ENCODE data around the gene CLSTN2.
"Not testable (repeated sequence)": the region's sequence is repeated elsewhere in the genome, so short reads cannot be mapped to it uniquely, and the experiment has no call there.

The CLSTN2 gene

GRCh38 chr3:140403608-140404007 is 468.6 kb downstream of the CLSTN2 start:
- TF ChIP-seq ZNF274 (IDR thresholded peaks at IDR 0.05; ENCODE audit: low read depth, low read length), result no peak
- no peak overlapping the region for H3K4me3 ChIP-seq (ENCODE audit: low read length)

GRCh38 chr3:140406655-140407054 is 471.7 kb downstream of the CLSTN2 start:
- no peak for TF ChIP-seq ZNF274 (IDR thresholded peaks at IDR 0.05; ENCODE audit: low read depth, low read length)
- no peak overlapping the region for H3K4me3 ChIP-seq (ENCODE audit: low read length)

- no peak for TF ChIP-seq ZNF274 (IDR thresholded peaks at IDR 0.05; ENCODE audit: low read depth, low read length)
- no peak overlapping the region for H3K4me3 ChIP-seq (ENCODE audit: low read length)
These were observed 473.3 kb downstream of the CLSTN2 start for GRCh38 chr3:140408252-140408651.

GRCh38 chr3:140416666-140417065 is 481.7 kb downstream of the CLSTN2 start:
- H3K4me3 ChIP-seq (ENCODE audit: low read length), result no peak overlapping the region
- TF ChIP-seq ZNF274 (IDR thresholded peaks at IDR 0.05; ENCODE audit: low read depth, low read length), result no peak

- no peak for TF ChIP-seq ZNF274 (IDR thresholded peaks at IDR 0.05; ENCODE audit: low read depth, low read length)
- no peak overlapping the region for H3K4me3 ChIP-seq (ENCODE audit: low read length)
These were observed 485.8 kb downstream of the CLSTN2 start for GRCh38 chr3:140420621-140421357.

- TF ChIP-seq ZNF274 (IDR thresholded peaks at IDR 0.05; ENCODE audit: low read depth, low read length), result no peak
- H3K4me3 ChIP-seq (ENCODE audit: low read length), result no peak overlapping the region
These were observed 486.9 kb downstream of the CLSTN2 start for GRCh38 chr3:140421884-140422283.

- no peak for TF ChIP-seq ZNF274 (IDR thresholded peaks at IDR 0.05; ENCODE audit: low read depth, low read length)
These were observed 488.2 kb downstream of the CLSTN2 start for GRCh38 chr3:140423146-140423545.

GRCh38 chr3:140423574-140423973 is 488.6 kb downstream of the CLSTN2 start:
- H3K4me3 ChIP-seq (ENCODE audit: low read length), result not testable (repeated sequence)

More at GRCh38 chr3:140423146-140423545, 488.2 kb downstream of the CLSTN2 start:
- H3K4me3 ChIP-seq (ENCODE audit: low read length), result no peak overlapping the region

- no peak for TF ChIP-seq ZNF274 (IDR thresholded peaks at IDR 0.05; ENCODE audit: low read depth, low read length)
These were observed 489.2 kb downstream of the CLSTN2 start for GRCh38 chr3:140424211-140424610.

GRCh38 chr3:140424726-140425125 is 489.7 kb downstream of the CLSTN2 start:
- H3K4me3 ChIP-seq (ENCODE audit: low read length), result no peak overlapping the region
- TF ChIP-seq ZNF274 (IDR thresholded peaks at IDR 0.05; ENCODE audit: low read depth, low read length), result no peak

More at GRCh38 chr3:140424211-140424610, 489.2 kb downstream of the CLSTN2 start:
- H3K4me3 ChIP-seq (ENCODE audit: low read length), result no peak overlapping the region

- no peak overlapping the region for H3K4me3 ChIP-seq (ENCODE audit: low read length)
- TF ChIP-seq ZNF274 (IDR thresholded peaks at IDR 0.05; ENCODE audit: low read depth, low read length), result no peak
These were observed 492.8 kb downstream of the CLSTN2 start for GRCh38 chr3:140427786-140428185.

- no peak for TF ChIP-seq ZNF274 (IDR thresholded peaks at IDR 0.05; ENCODE audit: low read depth, low read length)
- no peak overlapping the region for H3K4me3 ChIP-seq (ENCODE audit: low read length)
These were observed 493.4 kb downstream of the CLSTN2 start for GRCh38 chr3:140428380-140428779.

GRCh38 chr3:140429791-140430190 is 494.8 kb downstream of the CLSTN2 start:
- H3K4me3 ChIP-seq (ENCODE audit: low read length), result no peak overlapping the region
- no peak for TF ChIP-seq ZNF274 (IDR thresholded peaks at IDR 0.05; ENCODE audit: low read depth, low read length)

GRCh38 chr3:140430494-140430893 is 495.5 kb downstream of the CLSTN2 start:
- H3K4me3 ChIP-seq (ENCODE audit: low read length), result no peak overlapping the region
- TF ChIP-seq ZNF274 (IDR thresholded peaks at IDR 0.05; ENCODE audit: low read depth, low read length), result no peak

GRCh38 chr3:140432229-140432669 is 497.3 kb downstream of the CLSTN2 start:
- no peak overlapping the region for H3K4me3 ChIP-seq (ENCODE audit: low read length)
- no peak for TF ChIP-seq ZNF274 (IDR thresholded peaks at IDR 0.05; ENCODE audit: low read depth, low read length)

- no peak overlapping the region for H3K4me3 ChIP-seq (ENCODE audit: low read length)
- no peak for TF ChIP-seq ZNF274 (IDR thresholded peaks at IDR 0.05; ENCODE audit: low read depth, low read length)
These were observed 498.4 kb downstream of the CLSTN2 start for GRCh38 chr3:140433431-140433830.
